AG04450 (cell line): Measurements from ENCODE around the gene OTUD5. TPM values are rescaled to one million over a fixed set of nuclear protein-coding genes. Genes with fewer than 3 reads are reported as not detected.

Experiments used
- CTCF ChIA-PET: fragments of 300-600, 350-600 bp; formaldehyde crosslinking; extraction: SDS; loops from one replicate; lab custom pipeline; 2022; ENCODE audit warnings: antibody characterized with exemption, inconsistent platforms; lab: Charles Lee
- POLR2A ChIA-PET: fragments of 350-600 bp; formaldehyde crosslinking; extraction: SDS; loops from one replicate; lab custom pipeline; 2021; ENCODE audit warnings: antibody characterized with exemption, inconsistent platforms; lab: Yijun Ruan, JAX
- DNase-seq: peaks from one replicate; pipeline ENCODE4 v3.0.0-alpha.2; 2011; ENCODE audit warnings: low read depth, low spot score
- H3K27ac ChIP-seq: one replicate; pipeline ENCODE4 v1.5.1; 2012; ENCODE audit warnings: low read depth, low read length, control low read depth
- H3K27me3 ChIP-seq: one replicate; pipeline ENCODE4 v1.6.0; 2012; ENCODE audit warnings: low read length; ENCODE audit not compliant: control insufficient read depth, insufficient read depth
- H3K4me3 ChIP-seq: 2 replicates; pipeline ENCODE4 v1.5.1; 2011; ENCODE audit warnings: mild to moderate bottlenecking, low read depth, low read length, control low read depth
- H3K9me3 ChIP-seq: 2 replicates; pipeline ENCODE4 v1.5.1; 2012; ENCODE audit warnings: low read length; ENCODE audit not compliant: control insufficient read depth, insufficient read depth
- polyA plus RNA-seq: library from polyadenylated mRNA; depleted of rRNA; stranded (reverse); fragments of >200 nt; gene quantifications from 2 replicates; pipeline ENCODE4 v1.2.3, GENCODE V29; 2011
- TF ChIP-seq, protein P1 (sequence below): IDR thresholded peaks from 2 replicates; pipeline ENCODE4 v1.5.1; 2011; ENCODE audit warnings: low read depth, low read length, control low read depth, inconsistent platforms

OTUD5 gene
- polyA plus RNA-seq, 1 experiment = 52.0 TPM

DNA sequence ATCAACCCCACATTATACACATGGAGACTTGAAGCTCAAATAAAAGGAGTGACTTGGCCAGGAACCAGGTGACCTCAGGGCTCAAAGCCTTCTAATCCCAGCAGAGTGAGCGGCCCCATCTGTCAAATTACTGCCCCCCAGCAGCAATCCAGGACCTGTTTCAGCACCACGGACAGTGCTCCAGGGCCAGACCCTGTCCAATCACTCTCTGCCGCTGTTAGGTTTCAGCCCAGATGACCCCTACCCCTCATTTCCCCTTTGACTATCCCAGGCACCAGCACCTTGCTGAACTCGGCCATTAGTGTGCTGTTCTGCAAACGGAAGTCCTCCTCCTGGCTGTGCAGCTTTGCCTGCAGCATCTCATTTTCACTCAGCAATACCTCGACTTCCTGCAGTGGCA, 39.6 kb upstream of the OTUD5 start:
- ChIA-PET CTCF (no interaction called here), POLR2A (no interaction called here)
- Histone ChIP-seq H3K4me3 (no peak overlapping the region), H3K27me3 (no peaks in the 10 kb centered on the region), H3K9me3 (no peaks in the 10 kb centered on the region), H3K27ac (no peak overlapping the region)
- DNase-seq = no peak
- TF ChIP-seq, protein P1, sequence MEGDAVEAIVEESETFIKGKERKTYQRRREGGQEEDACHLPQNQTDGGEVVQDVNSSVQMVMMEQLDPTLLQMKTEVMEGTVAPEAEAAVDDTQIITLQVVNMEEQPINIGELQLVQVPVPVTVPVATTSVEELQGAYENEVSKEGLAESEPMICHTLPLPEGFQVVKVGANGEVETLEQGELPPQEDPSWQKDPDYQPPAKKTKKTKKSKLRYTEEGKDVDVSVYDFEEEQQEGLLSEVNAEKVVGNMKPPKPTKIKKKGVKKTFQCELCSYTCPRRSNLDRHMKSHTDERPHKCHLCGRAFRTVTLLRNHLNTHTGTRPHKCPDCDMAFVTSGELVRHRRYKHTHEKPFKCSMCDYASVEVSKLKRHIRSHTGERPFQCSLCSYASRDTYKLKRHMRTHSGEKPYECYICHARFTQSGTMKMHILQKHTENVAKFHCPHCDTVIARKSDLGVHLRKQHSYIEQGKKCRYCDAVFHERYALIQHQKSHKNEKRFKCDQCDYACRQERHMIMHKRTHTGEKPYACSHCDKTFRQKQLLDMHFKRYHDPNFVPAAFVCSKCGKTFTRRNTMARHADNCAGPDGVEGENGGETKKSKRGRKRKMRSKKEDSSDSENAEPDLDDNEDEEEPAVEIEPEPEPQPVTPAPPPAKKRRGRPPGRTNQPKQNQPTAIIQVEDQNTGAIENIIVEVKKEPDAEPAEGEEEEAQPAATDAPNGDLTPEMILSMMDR = no peak

DNA sequence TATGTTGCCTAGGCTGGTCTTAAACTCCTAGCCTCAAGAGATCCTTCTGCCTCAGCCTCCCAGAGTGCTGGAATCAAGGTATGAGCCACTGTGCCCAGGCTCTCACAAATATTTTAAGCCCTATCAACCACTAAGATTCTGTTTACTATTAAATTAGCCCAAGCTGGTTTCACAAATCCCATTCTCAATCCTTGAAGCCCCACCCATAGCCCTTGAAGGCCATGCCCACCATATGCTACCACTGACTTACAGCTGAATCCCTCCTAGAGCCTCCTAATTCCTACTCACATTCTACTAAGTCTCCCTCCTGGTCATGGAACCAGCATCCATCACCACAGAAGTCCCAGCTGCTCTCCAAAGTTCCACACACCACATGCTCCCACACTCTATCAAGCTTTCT, 34.9 kb upstream of the OTUD5 start:
- H3K4me3 ChIP-seq = no peak overlapping the region
- H3K27ac ChIP-seq = no peak overlapping the region
- no peak for DNase-seq
- H3K9me3 ChIP-seq = no peaks in the 10 kb centered on the region
- ChIA-PET CTCF (no interaction called here), POLR2A (no interaction called here)
- H3K27me3 ChIP-seq = no peaks in the 10 kb centered on the region
- TF ChIP-seq, protein P1 = no peak

DNA sequence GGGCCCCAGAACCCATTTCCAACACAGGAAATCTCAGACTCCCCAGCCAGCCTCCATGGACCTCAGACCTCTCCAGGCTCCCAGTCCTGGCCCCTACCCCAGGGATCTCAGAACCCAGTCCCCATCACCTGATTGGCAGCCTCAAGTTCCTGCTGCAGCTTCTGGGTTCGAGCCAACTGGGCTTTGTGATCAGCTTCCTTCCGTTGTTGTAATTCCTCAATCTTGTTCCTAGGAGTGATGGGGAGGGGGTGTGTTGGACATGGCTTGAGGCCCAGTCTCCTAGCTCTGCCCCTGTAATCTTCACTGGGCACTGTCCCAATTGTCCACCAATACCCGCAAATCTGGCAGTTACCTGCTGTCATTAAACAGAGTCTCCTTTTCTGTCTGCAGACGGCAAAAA, 32.1 kb upstream of the OTUD5 start:
- TF ChIP-seq, protein P1 = no peak
- CTCF ChIA-PET = no interaction called here
- Histone ChIP-seq H3K4me3 (no peak overlapping the region), H3K27me3 (no peaks in the 10 kb centered on the region), H3K9me3 (no peaks in the 10 kb centered on the region), H3K27ac (no peak overlapping the region)
- POLR2A ChIA-PET = no interaction called here
- DNase-seq = no peak

DNA sequence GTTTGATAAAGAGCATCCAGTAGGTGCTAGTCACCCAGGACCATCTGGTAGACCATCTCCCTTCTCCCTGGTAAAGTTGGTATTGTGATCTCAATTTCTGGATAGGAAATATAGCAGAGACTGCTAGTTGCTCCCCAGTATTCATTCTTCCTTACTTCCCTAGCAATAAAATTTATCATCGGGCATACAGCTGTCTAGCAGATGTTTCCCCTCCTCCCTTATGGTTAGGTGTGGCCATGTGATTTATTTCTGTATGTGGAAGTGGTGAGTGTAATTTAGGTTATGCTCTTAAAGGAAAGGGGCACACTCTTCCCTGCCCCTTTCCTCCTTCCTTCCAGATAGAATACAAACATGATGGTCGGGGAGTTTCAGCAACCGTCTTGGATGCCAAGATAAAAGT, 26.5 kb upstream of the OTUD5 start:
- no peak overlapping the region for H3K4me3 ChIP-seq
- no peak for DNase-seq
- CTCF ChIA-PET = no interaction called here
- H3K27ac ChIP-seq = no peak overlapping the region
- H3K9me3 ChIP-seq = no peaks in the 10 kb centered on the region
- POLR2A ChIA-PET = no interaction called here
- no peaks in the 10 kb centered on the region for H3K27me3 ChIP-seq
- TF ChIP-seq, protein P1 = no peak

DNA sequence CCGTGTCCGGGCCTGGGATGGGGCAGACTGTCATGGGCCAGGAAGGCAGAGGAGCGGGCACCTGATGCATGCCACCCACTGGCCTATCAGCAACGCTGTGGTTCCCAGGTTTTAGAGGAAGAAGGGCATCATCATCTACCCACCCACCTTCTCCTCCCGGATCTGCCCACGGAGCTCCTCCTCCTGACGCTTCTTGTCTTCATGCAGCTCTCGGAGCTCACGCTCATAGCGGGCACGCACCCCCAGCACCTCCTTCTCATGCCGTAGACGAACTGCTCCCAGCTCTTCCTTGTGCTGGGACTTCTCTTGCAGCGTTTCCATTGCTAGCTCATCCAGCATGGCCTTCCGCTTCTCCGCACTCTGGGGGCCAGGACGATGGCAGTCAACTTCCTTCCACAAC, 25.7 kb upstream of the OTUD5 start:
- Histone ChIP-seq H3K27me3 (no peaks in the 10 kb centered on the region), H3K9me3 (no peaks in the 10 kb centered on the region), H3K27ac (no peak overlapping the region), H3K4me3 (no peak overlapping the region)
- DNase-seq = no peak
- POLR2A ChIA-PET = no interaction called here
- TF ChIP-seq, protein P1 = no peak
- CTCF ChIA-PET = no interaction called here
